Hepatocyte (in vitro differentiated cells): ENCODE data around the gene GLA.

ENCODE experiments used
- CTCF ChIP-seq: fragments of 200-600 bp; sonication (generic); IDR thresholded peaks from 2 replicates; pipeline ENCODE4 v1.5.1; 2016; ENCODE audit warnings: antibody characterized with exemption, mild to moderate bottlenecking; ENCODE audit not compliant: poor library complexity
- EZH2 ChIP-seq: fragments of 200-600 bp; sonication (generic); IDR thresholded peaks from 2 replicates; pipeline ENCODE4 v1.6.1; 2016; ENCODE audit warnings: antibody characterized with exemption, mild to moderate bottlenecking, borderline replicate concordance

DNA sequence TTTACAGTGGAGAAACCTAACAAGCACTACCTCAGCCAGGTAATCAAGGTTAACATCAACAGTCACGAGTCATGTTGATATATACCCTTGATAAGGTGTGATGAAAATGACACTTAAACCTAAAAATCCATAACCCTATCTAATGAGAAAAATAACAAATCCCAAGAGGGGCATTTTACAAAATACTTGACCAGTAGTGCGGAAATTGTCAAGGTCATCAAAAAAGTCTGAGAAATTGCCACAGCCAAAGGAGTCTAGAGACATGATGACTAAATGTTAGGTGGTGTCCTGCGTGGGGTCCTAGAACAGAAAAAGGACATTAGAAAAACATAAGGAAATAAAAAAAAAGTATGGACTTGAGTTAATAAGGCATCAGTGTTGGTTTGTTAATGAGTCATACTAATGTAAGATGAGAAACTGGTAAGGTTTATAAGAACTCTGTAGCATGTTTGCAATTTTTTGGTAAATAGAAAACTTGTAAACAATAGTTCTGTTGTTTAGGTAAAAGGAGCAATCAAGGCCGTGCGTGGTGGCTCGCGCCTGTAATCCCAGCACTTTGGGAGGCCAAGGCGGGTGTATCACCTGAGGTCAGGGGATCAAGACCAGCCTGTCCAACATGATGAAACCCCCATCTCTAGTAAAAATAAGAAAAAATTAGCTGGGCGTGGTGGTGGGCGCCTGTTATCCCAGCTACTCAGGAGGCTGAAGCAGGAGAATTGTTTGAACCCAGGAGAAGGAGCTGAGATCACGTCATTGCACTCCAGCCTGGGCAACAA is 14.0 kb downstream of the GLA start:
- TF ChIP-seq CTCF (no peak), EZH2 (no peak)
